Measurements from ENCODE around the gene SELL. TPM values are rescaled to one million over a fixed set of nuclear protein-coding genes. Genes with fewer than 3 reads are reported as not detected.
"Not testable (repeated sequence)": the region's sequence is repeated elsewhere in the genome, so short reads cannot be mapped to it uniquely, and the experiment has no call there.

Gene SELL
- total RNA-seq, 1 donor, result under 0.01 TPM

DNA sequence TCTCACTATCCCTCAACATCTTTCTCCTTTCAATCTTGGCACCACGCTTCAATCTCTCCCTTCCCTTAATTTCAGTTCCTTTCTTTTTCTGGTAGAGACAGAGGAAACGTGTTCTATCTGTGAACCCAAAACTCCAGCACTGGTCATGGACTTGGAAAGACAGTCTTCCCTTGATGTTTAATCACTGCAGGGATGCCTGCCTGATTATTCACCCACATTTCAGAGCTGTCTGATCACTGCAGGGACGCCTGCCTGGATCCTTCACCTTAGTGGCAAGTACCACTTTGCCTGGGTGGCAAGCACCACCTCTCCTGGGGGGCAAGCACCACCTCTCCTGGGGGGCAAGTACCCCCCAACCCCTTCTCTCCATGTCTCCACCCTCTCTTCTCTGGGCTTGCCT is 27.8 kb downstream of the SELL start:
- Histone ChIP-seq H3K4me2 (ENCODE audit: insufficient read depth, low read length) (no peak overlapping the region), H3K4me3 (ENCODE audit: insufficient read depth, low read length) (no peak overlapping the region), H3K79me2 (ENCODE audit: insufficient read depth, low read length) (no peaks in the 10 kb centered on the region), H3K27me3 (ENCODE audit: insufficient read depth, low read length) (peaks cover under 1% of the 10 kb centered on the region), H3K27ac (ENCODE audit: low read depth, low read length) (no peak overlapping the region), H3K36me3 (ENCODE audit: insufficient read depth, low read length) (no peaks in the 10 kb centered on the region), H2AFZ (ENCODE audit: low read length) (no peak overlapping the region), H3K9me3 (ENCODE audit: low read depth, low read length) (no peaks in the 10 kb centered on the region), H3K4me1 (ENCODE audit: insufficient read depth, low read length) (no peaks in the 10 kb centered on the region), H4K20me1 (ENCODE audit: insufficient read depth, low read length) (no peaks in the 10 kb centered on the region)
- DNase-seq (ENCODE audit: insufficient read length, low spot score, missing footprints), result no peak
- TF ChIP-seq, protein P1, sequence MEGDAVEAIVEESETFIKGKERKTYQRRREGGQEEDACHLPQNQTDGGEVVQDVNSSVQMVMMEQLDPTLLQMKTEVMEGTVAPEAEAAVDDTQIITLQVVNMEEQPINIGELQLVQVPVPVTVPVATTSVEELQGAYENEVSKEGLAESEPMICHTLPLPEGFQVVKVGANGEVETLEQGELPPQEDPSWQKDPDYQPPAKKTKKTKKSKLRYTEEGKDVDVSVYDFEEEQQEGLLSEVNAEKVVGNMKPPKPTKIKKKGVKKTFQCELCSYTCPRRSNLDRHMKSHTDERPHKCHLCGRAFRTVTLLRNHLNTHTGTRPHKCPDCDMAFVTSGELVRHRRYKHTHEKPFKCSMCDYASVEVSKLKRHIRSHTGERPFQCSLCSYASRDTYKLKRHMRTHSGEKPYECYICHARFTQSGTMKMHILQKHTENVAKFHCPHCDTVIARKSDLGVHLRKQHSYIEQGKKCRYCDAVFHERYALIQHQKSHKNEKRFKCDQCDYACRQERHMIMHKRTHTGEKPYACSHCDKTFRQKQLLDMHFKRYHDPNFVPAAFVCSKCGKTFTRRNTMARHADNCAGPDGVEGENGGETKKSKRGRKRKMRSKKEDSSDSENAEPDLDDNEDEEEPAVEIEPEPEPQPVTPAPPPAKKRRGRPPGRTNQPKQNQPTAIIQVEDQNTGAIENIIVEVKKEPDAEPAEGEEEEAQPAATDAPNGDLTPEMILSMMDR (IDR thresholded peaks at IDR 0.05; ENCODE audit: extremely low read depth, low read depth, low read length), result no peak

DNA sequence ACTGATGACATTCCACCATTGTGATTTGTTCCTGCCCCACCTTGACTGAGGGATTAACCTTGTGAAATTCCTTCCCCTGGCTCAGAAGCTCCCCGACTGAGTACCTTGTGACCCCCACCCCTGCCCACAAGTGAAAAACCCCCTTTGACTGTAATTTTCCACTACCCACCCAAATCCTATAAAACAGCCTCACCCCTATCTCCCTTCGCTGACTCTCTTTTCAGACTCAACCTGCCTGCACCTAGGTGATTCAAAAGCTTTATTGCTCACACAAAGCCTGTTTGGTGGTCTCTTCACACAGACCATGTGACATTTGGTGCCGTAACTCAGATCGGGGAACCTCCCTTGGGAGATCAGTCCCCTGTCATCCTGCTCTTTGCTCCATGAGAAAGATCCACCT is 28.3 kb downstream of the SELL start:
- H3K4me3 ChIP-seq (ENCODE audit: insufficient read depth, low read length); H3K79me2 ChIP-seq (ENCODE audit: insufficient read depth, low read length); H4K20me1 ChIP-seq (ENCODE audit: insufficient read depth, low read length); H3K27ac ChIP-seq (ENCODE audit: low read depth, low read length); H3K4me1 ChIP-seq (ENCODE audit: insufficient read depth, low read length); H3K4me2 ChIP-seq (ENCODE audit: insufficient read depth, low read length); H3K27me3 ChIP-seq (ENCODE audit: insufficient read depth, low read length); DNase-seq (ENCODE audit: insufficient read length, low spot score, missing footprints); H2AFZ ChIP-seq (ENCODE audit: low read length); H3K36me3 ChIP-seq (ENCODE audit: insufficient read depth, low read length); H3K9me3 ChIP-seq (ENCODE audit: low read depth, low read length): not testable (repeated sequence)

DNA sequence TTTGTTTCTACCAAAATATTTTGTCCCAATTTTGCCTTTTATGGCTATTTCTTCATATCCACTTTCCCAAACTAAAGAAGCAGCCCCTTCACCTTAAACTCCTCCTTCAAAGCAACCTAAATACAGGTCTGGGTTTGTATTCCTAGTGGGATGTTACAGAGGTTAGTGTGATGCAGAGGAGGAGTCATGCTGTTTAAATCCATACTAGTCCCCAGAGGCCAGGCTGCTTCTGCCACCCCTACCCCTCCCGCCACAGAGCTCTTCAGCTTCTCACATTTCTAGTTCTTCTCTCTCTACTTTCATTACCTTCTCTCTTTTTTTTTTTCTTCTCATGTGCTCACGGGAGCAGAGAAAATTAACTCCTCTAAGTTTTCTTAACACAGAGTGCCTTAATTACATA is 29.3 kb downstream of the SELL start:
- TF ChIP-seq, protein P1 (IDR thresholded peaks at IDR 0.05; ENCODE audit: extremely low read depth, low read depth, low read length), result no peak
- H3K9me3 ChIP-seq (ENCODE audit: low read depth, low read length), result no peaks in the 10 kb centered on the region
- no peaks in the 10 kb centered on the region for H3K27me3 ChIP-seq (ENCODE audit: insufficient read depth, low read length)
- no peaks in the 10 kb centered on the region for H3K4me1 ChIP-seq (ENCODE audit: insufficient read depth, low read length)
- H3K4me3 ChIP-seq (ENCODE audit: insufficient read depth, low read length), result no peak overlapping the region
- no peak overlapping the region for H2AFZ ChIP-seq (ENCODE audit: low read length)
- no peak overlapping the region for H3K4me2 ChIP-seq (ENCODE audit: insufficient read depth, low read length)
- no peaks in the 10 kb centered on the region for H3K36me3 ChIP-seq (ENCODE audit: insufficient read depth, low read length)
- no peak overlapping the region for H3K27ac ChIP-seq (ENCODE audit: low read depth, low read length)
- no peak for DNase-seq (ENCODE audit: insufficient read length, low spot score, missing footprints)
- no peaks in the 10 kb centered on the region for H3K79me2 ChIP-seq (ENCODE audit: insufficient read depth, low read length)
- H4K20me1 ChIP-seq (ENCODE audit: insufficient read depth, low read length), result no peaks in the 10 kb centered on the region

DNA sequence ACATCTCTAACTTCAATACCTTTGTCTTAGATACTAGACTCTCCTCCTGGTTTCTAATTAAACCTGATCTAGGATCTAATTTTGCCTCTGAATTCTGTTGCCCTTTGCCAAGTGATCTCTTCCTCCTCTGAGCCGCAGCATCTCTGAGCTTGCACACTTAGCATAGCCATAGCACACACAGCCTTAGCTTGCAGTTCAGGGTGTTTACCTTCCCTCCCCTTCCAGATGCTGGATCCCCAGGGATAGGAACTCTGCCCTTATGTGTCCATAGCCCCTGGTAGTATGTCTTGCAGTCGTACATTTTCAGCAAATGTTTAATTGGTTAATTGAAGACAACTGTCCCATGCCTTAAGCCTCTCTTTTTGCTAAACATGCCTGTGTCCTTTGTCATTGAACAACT is 30.3 kb downstream of the SELL start:
- Histone ChIP-seq H3K4me2 (ENCODE audit: insufficient read depth, low read length) (no peak overlapping the region), H3K27ac (ENCODE audit: low read depth, low read length) (no peak overlapping the region), H3K4me1 (ENCODE audit: insufficient read depth, low read length) (no peaks in the 10 kb centered on the region), H3K36me3 (ENCODE audit: insufficient read depth, low read length) (no peaks in the 10 kb centered on the region), H3K4me3 (ENCODE audit: insufficient read depth, low read length) (no peak overlapping the region), H4K20me1 (ENCODE audit: insufficient read depth, low read length) (no peaks in the 10 kb centered on the region), H2AFZ (ENCODE audit: low read length) (no peak overlapping the region), H3K27me3 (ENCODE audit: insufficient read depth, low read length) (no peaks in the 10 kb centered on the region), H3K79me2 (ENCODE audit: insufficient read depth, low read length) (no peaks in the 10 kb centered on the region), H3K9me3 (ENCODE audit: low read depth, low read length) (no peaks in the 10 kb centered on the region)
- TF ChIP-seq, protein P1 (IDR thresholded peaks at IDR 0.05; ENCODE audit: extremely low read depth, low read depth, low read length), result no peak
- DNase-seq (ENCODE audit: insufficient read length, low spot score, missing footprints), result no peak

Data from osteoblast (primary cell).